CD8-positive, alpha-beta memory T cell (primary cell): ENCODE data around the gene CDKN2B-AS1. TPM values are rescaled to one million over a fixed set of nuclear protein-coding genes. Genes with fewer than 3 reads are reported as not detected.
A peak's percentile ranks its signal among the peaks of the same experiment; 100 is the strongest.

Experiments
- CTCF ChIA-PET: fragments of 350-600 bp; sonication (Branson Sonifier 250); formaldehyde crosslinking; loops from one replicate; lab custom pipeline; 2021; ENCODE audit warnings: antibody characterized with exemption; lab: Charles Lee
- POLR2A ChIA-PET: fragments of 350-600 bp; sonication (Branson Sonifier 250); formaldehyde crosslinking; loops from one replicate; lab custom pipeline; 2021; ENCODE audit warnings: antibody characterized with exemption; lab: Charles Lee
- DNase-seq, 5 donors: peaks; one replicate each; pipeline versions ENCODE4 v3.0.0 to v3.0.0-alpha.2; 2020 to 2022; ENCODE audit warnings: mixed read lengths in 1 of 5
- H3K27ac ChIP-seq: one replicate; pipeline ENCODE4 v1.7.0; 2013; ENCODE audit warnings: low read depth, mild to moderate bottlenecking, low read length, moderate library complexity
- H3K27me3 ChIP-seq: 2 replicates; pipeline ENCODE4 v1.7.0; 2013; ENCODE audit warnings: low read length, mild to moderate bottlenecking; ENCODE audit not compliant: insufficient read depth, poor library complexity, severe bottlenecking
- H3K36me3 ChIP-seq: 2 replicates; pipeline ENCODE4 v1.7.0; 2013; ENCODE audit warnings: mild to moderate bottlenecking, low read length, moderate library complexity; ENCODE audit not compliant: insufficient read depth
- H3K4me1 ChIP-seq: 2 replicates; pipeline ENCODE4 v1.7.0; 2013; ENCODE audit warnings: mild to moderate bottlenecking, low read length, moderate library complexity; ENCODE audit not compliant: insufficient read depth
- H3K4me3 ChIP-seq: 2 replicates; pipeline ENCODE4 v1.7.0; 2013; ENCODE audit warnings: mild to moderate bottlenecking, low read length
- H3K9me3 ChIP-seq: 2 replicates; pipeline ENCODE4 v1.7.0; 2013; ENCODE audit warnings: mild to moderate bottlenecking, low read length
- H3K27ac Mint-ChIP-seq, 8 donors: one replicate each; pipeline ENCODE4 v1.8.0; 2020 to 2021; ENCODE audit warnings: mixed read lengths in 8 of 8, mild to moderate bottlenecking in 6 of 8, inconsistent platforms in 3 of 8, moderate library complexity in 3 of 8
- H3K27me3 Mint-ChIP-seq, 2 donors: one replicate each; pipeline ENCODE4 v1.8.0; 2020 to 2021; ENCODE audit warnings: mixed read lengths in 2 of 2, mild to moderate bottlenecking in 1 of 2, moderate library complexity in 1 of 2
- H3K36me3 Mint-ChIP-seq, 3 donors: one replicate each; pipeline ENCODE4 v1.8.0; 2020 to 2021; ENCODE audit warnings: mixed read lengths in 3 of 3, inconsistent platforms in 1 of 3, mild to moderate bottlenecking in 1 of 3
- H3K4me1 Mint-ChIP-seq, 3 donors: one replicate each; pipeline ENCODE4 v1.8.0; 2020 to 2021; ENCODE audit warnings: mixed read lengths in 3 of 3, inconsistent platforms in 1 of 3, mild to moderate bottlenecking in 1 of 3
- H3K4me3 Mint-ChIP-seq, 7 donors: one replicate each; pipeline ENCODE4 v1.8.0; 2020 to 2021; ENCODE audit warnings: mixed read lengths in 7 of 7, mild to moderate bottlenecking in 6 of 7, moderate library complexity in 4 of 7, inconsistent platforms in 2 of 7
- H3K9me3 Mint-ChIP-seq, 5 donors: one replicate each; pipeline ENCODE4 v1.8.0; 2020 to 2022; ENCODE audit warnings: mixed read lengths in 5 of 5, mild to moderate bottlenecking in 3 of 5, moderate library complexity in 2 of 5, inconsistent platforms in 1 of 5
- polyA plus RNA-seq: library from polyadenylated mRNA; unstranded; fragments of 300-500 nt; fragmentation: Illumina TruSeq; gene quantifications from one replicate; pipeline ENCODE4 v1.2.3, GENCODE V29; 2021
- total RNA-seq, 2 experiments: library from RNA; stranded (reverse); gene quantifications; one replicate each; pipeline ENCODE4 v1.2.3, GENCODE V29; 2021

Gene CDKN2B-AS1
- total and polyA plus RNA-seq, 3 experiments from 2014 or later, result 0.58 to 0.74 TPM; not detected in 1

DNA sequence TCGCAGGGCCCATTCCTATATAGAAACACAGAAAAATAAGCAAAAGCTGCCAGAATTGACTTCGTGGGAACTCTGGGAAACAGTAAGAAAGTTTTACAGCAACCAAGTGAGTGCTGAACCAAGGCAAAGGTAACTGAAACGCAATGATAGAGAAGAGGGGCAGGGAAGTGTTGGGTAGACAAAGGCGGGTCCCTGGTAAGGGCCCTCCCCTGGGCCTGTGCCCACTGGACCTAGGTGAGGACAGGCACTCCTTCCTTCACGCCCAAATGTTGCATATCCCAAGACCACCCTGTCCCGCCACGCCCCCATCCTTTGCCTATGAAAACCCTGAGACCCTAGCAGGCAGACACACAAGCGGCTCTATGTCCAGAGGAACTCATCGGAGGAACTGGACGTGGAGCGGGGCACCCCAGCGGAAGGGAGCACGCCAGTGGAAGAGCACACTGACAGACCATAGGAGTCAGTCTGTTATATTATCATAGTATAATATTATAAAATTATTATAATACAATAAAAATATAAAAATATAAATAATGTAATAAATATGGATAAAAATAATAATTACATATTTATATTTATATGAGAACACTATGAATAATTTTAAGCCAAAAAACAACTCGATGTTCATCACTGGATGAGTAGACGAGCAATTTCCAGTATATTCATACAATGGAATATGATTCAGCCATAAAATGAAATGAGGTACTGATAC, 28.3 kb upstream of the CDKN2B-AS1 start:
- peaks cover 15% of the 10 kb centered on the region for H3K9me3 ChIP-seq
- peak overlapping the region in 3 of 7 donors; percentile 57 to 66 (median 63) for H3K4me3 Mint-ChIP-seq
- POLR2A ChIA-PET, result no interaction called here

GRCh38 chr9:21967169-21967568, 27.4 kb upstream of the CDKN2B-AS1 start:
- peaks cover 16% of the 10 kb centered on the region for H3K4me1 ChIP-seq
- H3K4me3 ChIP-seq, result no peak overlapping the region
- ChIA-PET CTCF (interaction anchor here (0.6 kb wide), 1 partner anchor 28 kb away, joined by 3 read pairs; no protein-coding TSS in a partner anchor), POLR2A (no interaction called here)
- H3K27ac ChIP-seq, result no peak overlapping the region
- peaks cover 89% of the 10 kb centered on the region for H3K27me3 ChIP-seq
- H3K9me3 ChIP-seq, result peaks cover 15% of the 10 kb centered on the region
- Mint-ChIP-seq H3K4me1 (peaks cover 28 to 42% (median 33%) of the 10 kb centered on the region in 3 donors), H3K4me3 (peak overlapping the region in 3 of 7 donors; percentile 5 to 12 (median 12)), H3K27ac (peak overlapping the region in 1 of 8 donors; percentile 5), H3K36me3 (peaks cover 3 to 19% (median 3%) of the 10 kb centered on the region in 3 donors), H3K27me3 (peaks cover 88 to 98% of the 10 kb centered on the region in 2 donors), H3K9me3 (peaks cover 13 to 61% (median 41%) of the 10 kb centered on the region in 5 donors)
- no peak for DNase-seq
- H3K36me3 ChIP-seq, result no peaks in the 10 kb centered on the region

More for the DNA sequence above, 28.3 kb upstream of the CDKN2B-AS1 start:
- peaks cover 82% of the 10 kb centered on the region for H3K27me3 ChIP-seq
- H3K9me3 Mint-ChIP-seq, result peaks cover 13 to 58% (median 36%) of the 10 kb centered on the region in 5 donors
- peaks cover 83 to 98% of the 10 kb centered on the region in 2 donors for H3K27me3 Mint-ChIP-seq
- H3K36me3 ChIP-seq, result no peaks in the 10 kb centered on the region
- peaks cover 3 to 18% (median 3%) of the 10 kb centered on the region in 3 donors for H3K36me3 Mint-ChIP-seq
- no peak for DNase-seq
- no peak overlapping the region for H3K27ac ChIP-seq
- peaks cover 28 to 42% (median 32%) of the 10 kb centered on the region in 3 donors for H3K4me1 Mint-ChIP-seq
- peak overlapping the region in 3 of 8 donors; percentile 22 to 76 (median 44) for H3K27ac Mint-ChIP-seq
- no peak overlapping the region for H3K4me3 ChIP-seq
- H3K4me1 ChIP-seq, result peaks cover 16% of the 10 kb centered on the region
- CTCF ChIA-PET, result interaction anchor here (0.7 to 1.1 kb wide), 2 partner anchors 13 to 153 kb away, joined by 3 to 4 read pairs; no protein-coding TSS in a partner anchor

DNA sequence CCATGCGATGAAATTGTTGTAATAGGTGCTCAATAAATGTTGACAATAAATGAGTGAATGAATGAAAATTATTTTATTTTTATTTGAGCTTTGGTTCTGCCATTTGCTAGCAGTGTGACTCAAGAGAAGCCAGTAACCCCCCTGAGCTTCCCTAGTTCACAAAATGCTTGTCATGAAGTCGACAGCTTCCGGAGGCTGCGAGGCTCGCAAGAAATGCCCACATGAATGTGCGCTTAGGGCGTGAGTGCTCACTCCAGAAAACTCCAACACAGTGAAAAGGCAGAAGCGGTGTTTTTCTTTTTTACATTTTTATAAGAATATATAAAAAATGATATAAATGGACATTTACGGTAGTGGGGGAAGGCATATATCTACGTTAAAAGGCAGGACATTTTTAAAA, 26.9 kb upstream of the CDKN2B-AS1 start:
- peaks cover 28 to 42% (median 33%) of the 10 kb centered on the region in 3 donors for H3K4me1 Mint-ChIP-seq
- peaks cover 3 to 18% (median 3%) of the 10 kb centered on the region in 3 donors for H3K36me3 Mint-ChIP-seq
- peaks cover 90 to 98% of the 10 kb centered on the region in 2 donors for H3K27me3 Mint-ChIP-seq
- ChIA-PET POLR2A (no interaction called here), CTCF (interaction anchor here (0.6 kb wide), 1 partner anchor 27 kb away, joined by 3 read pairs; no protein-coding TSS in a partner anchor)
- Histone ChIP-seq H3K4me1 (peaks cover 16% of the 10 kb centered on the region), H3K36me3 (no peaks in the 10 kb centered on the region), H3K4me3 (no peak overlapping the region), H3K27ac (no peak overlapping the region), H3K9me3 (peaks cover 15% of the 10 kb centered on the region), H3K27me3 (peaks cover 92% of the 10 kb centered on the region)
- no peak for DNase-seq
- peak overlapping the region in 2 of 7 donors; percentile 12 to 62 for H3K4me3 Mint-ChIP-seq
- H3K27ac Mint-ChIP-seq, result peak overlapping the region in 1 of 8 donors; percentile 5
- peaks cover 13 to 58% (median 41%) of the 10 kb centered on the region in 5 donors for H3K9me3 Mint-ChIP-seq

- peaks cover 3 to 15% (median 3%) of the 10 kb centered on the region in 3 donors for H3K36me3 Mint-ChIP-seq
- H3K27ac Mint-ChIP-seq, result peak overlapping the region in 6 of 8 donors; percentile 5 to 76 (median 19)
- H3K9me3 ChIP-seq, result peaks cover 15% of the 10 kb centered on the region
- peaks cover 16% of the 10 kb centered on the region for H3K4me1 ChIP-seq
- H3K4me3 ChIP-seq, result no peak overlapping the region
- peaks cover 88 to 98% of the 10 kb centered on the region in 2 donors for H3K27me3 Mint-ChIP-seq
- no peaks in the 10 kb centered on the region for H3K36me3 ChIP-seq
- H3K4me3 Mint-ChIP-seq, result peak overlapping the region in 6 of 7 donors; percentile 19 to 70 (median 55)
- H3K4me1 Mint-ChIP-seq, result peaks cover 28 to 42% (median 33%) of the 10 kb centered on the region in 3 donors
- peaks cover 89% of the 10 kb centered on the region for H3K27me3 ChIP-seq
- ChIA-PET POLR2A (no interaction called here), CTCF (interaction anchor here (1.0 kb wide), 1 partner anchor 155 kb away, joined by 3 read pairs; no protein-coding TSS in a partner anchor)
- peaks cover 12 to 54% (median 40%) of the 10 kb centered on the region in 5 donors for H3K9me3 Mint-ChIP-seq
- no peak overlapping the region for H3K27ac ChIP-seq
- DNase-seq, result no peak
These were observed 26.1 kb upstream of the CDKN2B-AS1 start for GRCh38 chr9:21968331-21969010.

DNA sequence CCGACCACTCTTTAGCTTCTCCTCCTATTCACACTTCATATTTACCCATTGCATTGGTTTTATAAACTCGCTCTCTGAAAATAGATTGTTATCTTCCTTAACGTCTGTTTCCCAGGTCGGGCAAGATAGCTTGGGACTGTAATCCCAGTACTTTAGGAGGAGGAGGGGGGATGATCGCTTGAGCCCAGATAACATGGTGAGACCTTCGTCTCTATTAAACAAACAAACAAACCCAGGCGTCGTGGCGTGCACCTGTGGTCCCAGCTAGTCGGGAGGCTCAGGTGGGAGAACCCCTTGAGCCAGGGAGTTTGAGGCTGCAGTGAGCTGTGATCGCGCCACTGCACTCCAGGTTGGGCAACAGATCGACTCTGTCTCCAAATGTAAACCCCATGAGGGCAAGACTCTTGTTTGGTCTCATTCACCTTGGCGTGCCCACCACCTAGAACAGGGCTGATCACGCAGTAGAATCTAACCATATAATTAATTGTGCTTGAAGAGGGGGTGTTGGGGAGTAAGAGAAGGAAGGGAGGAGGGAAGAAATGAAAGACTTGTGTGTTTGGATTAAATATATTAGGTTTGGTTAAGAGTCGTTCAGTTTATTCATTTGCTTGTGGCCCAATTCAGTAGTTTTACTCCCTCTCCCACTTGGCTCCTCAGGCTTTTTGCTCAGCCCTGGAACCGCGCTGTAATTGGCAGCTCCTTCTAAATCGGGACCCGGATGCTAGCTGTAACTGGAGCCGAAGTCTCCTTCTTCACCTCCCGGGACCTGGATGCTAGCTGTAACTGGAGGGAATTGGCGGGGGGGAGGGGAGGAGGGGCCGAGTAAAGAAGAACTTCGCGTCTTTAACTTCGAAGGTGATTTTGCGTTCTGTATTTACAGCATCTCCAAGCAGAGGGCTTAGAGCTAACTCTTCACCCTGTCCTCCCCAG, 25.3 kb upstream of the CDKN2B-AS1 start:
- Mint-ChIP-seq H3K4me3 (peak overlapping the region in 5 of 7 donors; percentile 39 to 70 (median 61)), H3K9me3 (peaks cover 8 to 47% (median 37%) of the 10 kb centered on the region in 5 donors), H3K4me1 (peaks cover 31 to 44% (median 36%) of the 10 kb centered on the region in 3 donors), H3K36me3 (peaks cover 3 to 15% (median 3%) of the 10 kb centered on the region in 3 donors), H3K27me3 (peaks cover 88 to 96% of the 10 kb centered on the region in 2 donors), H3K27ac (peak overlapping the region in 5 of 8 donors; percentile 5 to 76 (median 8))
- peaks cover 91% of the 10 kb centered on the region for H3K27me3 ChIP-seq
- POLR2A ChIA-PET, result interaction anchor here (0.5 kb wide), 1 partner anchor 25 kb away, joined by 5 read pairs; the partner anchor contains the start of gene CDKN2B-AS1
- no peaks in the 10 kb centered on the region for H3K36me3 ChIP-seq
- H3K9me3 ChIP-seq, result peaks cover 15% of the 10 kb centered on the region
- no peak for DNase-seq
- H3K4me3 ChIP-seq, result no peak overlapping the region
- CTCF ChIA-PET, result interaction anchor here (0.6 to 2.7 kb wide), 4 partner anchors 13 to 156 kb away, joined by 3 to 12 read pairs (median 3); partner anchors contain the start of gene CDKN2B
- H3K27ac ChIP-seq, result no peak overlapping the region
- H3K4me1 ChIP-seq, result peaks cover 20% of the 10 kb centered on the region

DNA sequence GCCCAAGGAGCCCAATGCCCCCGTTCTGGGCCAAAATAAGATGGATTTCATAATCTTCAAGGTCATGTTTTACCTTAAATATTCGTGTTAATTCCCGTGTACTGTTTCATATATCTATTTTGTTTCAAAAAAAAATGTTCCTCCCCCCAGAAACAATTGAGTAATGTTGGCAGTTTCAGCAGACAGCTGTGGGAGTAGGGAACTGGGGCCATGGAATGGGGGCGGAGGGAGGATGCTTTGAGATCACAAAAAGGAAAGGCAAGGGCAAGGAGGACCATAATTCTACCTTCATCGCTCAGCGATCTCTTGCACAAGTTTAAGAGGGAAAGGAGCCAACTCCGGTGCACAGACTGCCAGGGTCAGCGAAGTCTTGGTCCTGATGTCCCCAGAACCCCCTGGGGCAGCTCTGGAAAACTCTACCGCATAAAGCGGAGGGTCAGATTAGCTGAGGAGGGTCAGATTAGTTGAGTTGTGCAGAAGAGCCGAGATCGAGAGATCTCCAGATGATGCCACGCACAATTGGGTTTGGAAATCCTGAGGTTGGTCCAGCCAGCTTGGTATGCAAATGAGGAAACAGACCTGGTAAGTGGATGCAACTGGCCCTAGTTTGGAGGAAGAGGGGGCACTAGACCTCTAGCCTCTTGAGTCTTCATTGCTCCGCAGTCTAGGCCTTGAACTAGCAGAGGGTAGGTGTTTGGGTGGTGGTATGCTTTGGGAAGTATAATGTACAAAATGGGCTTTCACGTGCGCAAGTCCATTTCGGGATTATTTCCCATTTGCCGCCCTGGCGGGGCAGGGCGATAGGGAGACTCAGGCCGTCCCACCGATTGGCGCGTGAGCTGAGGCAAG, 24.4 kb upstream of the CDKN2B-AS1 start:
- Histone ChIP-seq H3K4me3 (no peak overlapping the region), H3K27ac (no peak overlapping the region), H3K4me1 (peaks cover 17% of the 10 kb centered on the region), H3K9me3 (peaks cover 15% of the 10 kb centered on the region), H3K27me3 (peaks cover 87% of the 10 kb centered on the region), H3K36me3 (no peaks in the 10 kb centered on the region)
- Mint-ChIP-seq H3K4me3 (peak overlapping the region in 2 of 7 donors; percentile 8 to 70), H3K36me3 (peaks cover 3 to 15% (median 3%) of the 10 kb centered on the region in 3 donors), H3K4me1 (peaks cover 35 to 44% (median 36%) of the 10 kb centered on the region in 3 donors), H3K27ac (peak overlapping the region in 3 of 8 donors; percentile 5 to 77 (median 54)), H3K9me3 (peaks cover 8 to 47% (median 32%) of the 10 kb centered on the region in 5 donors), H3K27me3 (peaks cover 88 to 96% of the 10 kb centered on the region in 2 donors)
- CTCF ChIA-PET, result interaction anchor here (1.2 to 2.7 kb wide), 4 partner anchors 10 to 156 kb away, joined by 3 to 12 read pairs (median 4); partner anchors contain the start of gene CDKN2B
- DNase-seq, result no peak
- POLR2A ChIA-PET, result interaction anchor here (0.5 kb wide), 1 partner anchor 25 kb away, joined by 5 read pairs; the partner anchor contains the start of gene CDKN2B-AS1
